ENCODE results near the gene NCOA7.

Gene NCOA7

GRCh38 chr6:125745281-125746018 is 45.3 kb upstream of the NCOA7 start:
- TF ChIP-seq PPARA (CRISPR knock-in tag; IDR thresholded peaks at IDR 0.05; ENCODE audit: borderline replicate concordance) (no peak), POU6F1 (CRISPR knock-in tag; IDR thresholded peaks at IDR 0.05; ENCODE audit: borderline replicate concordance, low read depth) (no peak)
- ATAC-seq = no peak

GRCh38 chr6:125746019-125746414 is 44.7 kb upstream of the NCOA7 start:
- ATAC-seq = no peak
- TF ChIP-seq ZNF565 (CRISPR knock-in tag; conservative IDR thresholded peaks at IDR 0.05; ENCODE audit: low read depth) = no peak
- no peak for TF ChIP-seq RARB (CRISPR knock-in tag; IDR thresholded peaks at IDR 0.05)
- no peak for TF ChIP-seq CSDC2 (CRISPR knock-in tag; IDR thresholded peaks at IDR 0.05)
- no peak for TF ChIP-seq ESRRG (CRISPR knock-in tag; IDR thresholded peaks at IDR 0.05)
- TF ChIP-seq ZNF8 (CRISPR knock-in tag; IDR thresholded peaks at IDR 0.05) = no peak
- TF ChIP-seq PPARA (CRISPR knock-in tag; IDR thresholded peaks at IDR 0.05; ENCODE audit: borderline replicate concordance) = no peak
- no peak for TF ChIP-seq PATZ1 (CRISPR knock-in tag; IDR thresholded peaks at IDR 0.05; ENCODE audit: borderline replicate concordance)
- TF ChIP-seq ZNF70 (CRISPR knock-in tag; IDR thresholded peaks at IDR 0.05) = no peak
- TF ChIP-seq OSR1 (CRISPR knock-in tag; IDR thresholded peaks at IDR 0.05) = no peak
- no peak for TF ChIP-seq TCF4 (CRISPR knock-in tag; IDR thresholded peaks at IDR 0.05; ENCODE audit: borderline replicate concordance)
- TF ChIP-seq POU6F1 (CRISPR knock-in tag; IDR thresholded peaks at IDR 0.05; ENCODE audit: borderline replicate concordance, low read depth) = no peak
- TF ChIP-seq SNAI2 (CRISPR knock-in tag; IDR thresholded peaks at IDR 0.05) = no peak
- TF ChIP-seq ISL1 (CRISPR knock-in tag; IDR thresholded peaks at IDR 0.05) = no peak
- TF ChIP-seq GLIS3 (CRISPR knock-in tag; IDR thresholded peaks at IDR 0.05) = no peak
- TF ChIP-seq TOX (CRISPR knock-in tag; IDR thresholded peaks at IDR 0.05; ENCODE audit: borderline replicate concordance) = no peak

- TF ChIP-seq ISL1 (CRISPR knock-in tag; IDR thresholded peaks at IDR 0.05) (no peak), ZNF70 (CRISPR knock-in tag; IDR thresholded peaks at IDR 0.05) (no peak), BACH2 (CRISPR knock-in tag; IDR thresholded peaks at IDR 0.05; ENCODE audit: borderline replicate concordance) (no peak), PATZ1 (CRISPR knock-in tag; IDR thresholded peaks at IDR 0.05; ENCODE audit: borderline replicate concordance) (no peak), ZNF8 (CRISPR knock-in tag; IDR thresholded peaks at IDR 0.05) (no peak)
- ATAC-seq = peak; percentile 12
Measured at GRCh38 chr6:125746731-125747588, 43.8 kb upstream of the NCOA7 start.

GRCh38 chr6:125747589-125748405 is 43.0 kb upstream of the NCOA7 start:
- peak; percentile 30 for ATAC-seq
- no peak for TF ChIP-seq TSHZ2 (CRISPR knock-in tag; IDR thresholded peaks at IDR 0.05)
